NAMALWA (cell line): ENCODE results near the gene CDK18.
A peak's percentile ranks its signal among the peaks of the same experiment; 100 is the strongest.

Experiments
- DNase-seq: peaks from one replicate; pipeline ENCODE4 v3.0.0-alpha.2; 2015; ENCODE audit warnings: low spot score

The CDK18 gene

GRCh38 chr1:205523891-205524793 is 19.7 kb downstream of the CDK18 start:
- peak; percentile 79 for DNase-seq

DNA sequence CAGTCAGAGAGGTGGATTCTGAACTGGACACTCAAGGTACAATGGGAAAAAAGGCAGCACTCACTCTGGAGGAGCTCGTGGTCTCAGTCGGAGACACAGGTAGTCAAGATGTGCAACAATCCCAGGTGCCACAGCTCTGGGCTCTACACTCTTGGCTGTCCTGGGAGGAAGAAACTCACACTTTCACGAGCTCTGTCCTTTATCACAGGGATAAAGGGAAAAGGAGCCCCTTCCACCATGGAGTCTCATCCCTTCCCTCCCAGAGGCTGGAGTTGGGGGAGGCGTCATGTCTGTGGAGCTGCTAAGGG is 20.3 kb downstream of the CDK18 start:
- DNase-seq = no peak

- DNase-seq = no peak
These were observed 21.2 kb downstream of the CDK18 start for GRCh38 chr1:205525495-205526285.

DNA sequence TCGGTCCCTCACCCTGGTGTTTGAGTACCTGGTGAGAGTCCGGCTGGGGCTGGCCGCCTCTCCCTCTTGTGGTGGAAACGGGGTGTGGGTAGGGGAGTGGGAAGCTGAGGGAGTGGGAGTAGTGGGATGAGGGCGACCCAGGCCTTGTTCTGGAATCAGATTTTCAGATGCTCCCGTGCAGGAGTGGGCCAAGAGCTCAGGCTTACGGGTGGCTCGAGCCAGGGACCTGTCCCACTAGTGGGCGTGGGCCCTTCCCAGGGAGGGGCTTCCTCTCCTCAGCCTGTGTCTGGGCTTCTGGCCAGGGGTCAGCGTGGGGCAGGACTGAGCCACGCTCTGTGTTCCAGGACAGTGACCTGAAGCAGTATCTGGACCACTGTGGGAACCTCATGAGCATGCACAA is 22.0 kb downstream of the CDK18 start:
- no peak for DNase-seq

DNA sequence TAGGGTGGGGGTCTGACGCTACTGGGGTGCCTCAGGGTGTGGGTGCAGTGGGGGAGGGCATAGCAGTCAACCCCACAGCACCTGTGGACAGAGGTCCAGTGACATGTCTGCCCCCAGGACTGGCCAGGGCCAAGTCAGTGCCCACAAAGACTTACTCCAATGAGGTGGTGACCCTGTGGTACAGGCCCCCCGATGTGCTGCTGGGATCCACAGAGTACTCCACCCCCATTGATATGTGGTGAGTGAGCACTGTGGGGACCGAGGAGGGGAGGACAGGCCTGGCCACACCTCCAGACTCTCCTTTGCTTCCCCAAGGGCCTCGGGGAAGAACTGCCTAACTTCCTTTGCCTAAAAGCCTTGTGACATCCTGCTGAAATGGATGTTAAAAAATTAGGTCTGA is 23.5 kb downstream of the CDK18 start:
- no peak for DNase-seq

DNA sequence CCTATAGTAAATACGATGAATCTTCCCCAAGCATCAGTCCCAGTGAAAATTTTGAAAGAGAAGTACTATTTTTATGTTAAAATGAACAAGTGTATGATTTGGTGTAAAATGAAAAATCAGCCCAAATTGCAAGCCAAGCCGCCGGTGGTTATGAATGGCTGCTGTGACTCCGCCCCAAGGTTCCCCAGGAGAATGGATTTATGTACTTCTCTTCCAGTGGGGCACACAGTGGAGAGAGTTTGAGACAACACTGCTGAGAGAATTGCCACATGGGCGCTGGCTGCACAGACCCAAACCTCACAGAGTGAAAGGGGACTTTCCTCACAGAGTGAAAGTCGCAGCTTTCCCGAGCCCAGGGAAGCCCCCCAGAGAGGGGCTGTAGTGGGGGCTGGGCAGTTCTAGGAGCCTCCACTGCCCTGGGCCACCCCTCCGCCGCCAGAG is 24.0 kb downstream of the CDK18 start:
- no peak for DNase-seq

GRCh38 chr1:205528887-205529825 is 24.7 kb downstream of the CDK18 start:
- peak; percentile 75 for DNase-seq

- DNase-seq = no peak
These were observed 25.6 kb downstream of the CDK18 start for GRCh38 chr1:205530116-205530515.

- no peak for DNase-seq
These were observed 26.9 kb downstream of the CDK18 start for GRCh38 chr1:205531191-205532025.

DNA sequence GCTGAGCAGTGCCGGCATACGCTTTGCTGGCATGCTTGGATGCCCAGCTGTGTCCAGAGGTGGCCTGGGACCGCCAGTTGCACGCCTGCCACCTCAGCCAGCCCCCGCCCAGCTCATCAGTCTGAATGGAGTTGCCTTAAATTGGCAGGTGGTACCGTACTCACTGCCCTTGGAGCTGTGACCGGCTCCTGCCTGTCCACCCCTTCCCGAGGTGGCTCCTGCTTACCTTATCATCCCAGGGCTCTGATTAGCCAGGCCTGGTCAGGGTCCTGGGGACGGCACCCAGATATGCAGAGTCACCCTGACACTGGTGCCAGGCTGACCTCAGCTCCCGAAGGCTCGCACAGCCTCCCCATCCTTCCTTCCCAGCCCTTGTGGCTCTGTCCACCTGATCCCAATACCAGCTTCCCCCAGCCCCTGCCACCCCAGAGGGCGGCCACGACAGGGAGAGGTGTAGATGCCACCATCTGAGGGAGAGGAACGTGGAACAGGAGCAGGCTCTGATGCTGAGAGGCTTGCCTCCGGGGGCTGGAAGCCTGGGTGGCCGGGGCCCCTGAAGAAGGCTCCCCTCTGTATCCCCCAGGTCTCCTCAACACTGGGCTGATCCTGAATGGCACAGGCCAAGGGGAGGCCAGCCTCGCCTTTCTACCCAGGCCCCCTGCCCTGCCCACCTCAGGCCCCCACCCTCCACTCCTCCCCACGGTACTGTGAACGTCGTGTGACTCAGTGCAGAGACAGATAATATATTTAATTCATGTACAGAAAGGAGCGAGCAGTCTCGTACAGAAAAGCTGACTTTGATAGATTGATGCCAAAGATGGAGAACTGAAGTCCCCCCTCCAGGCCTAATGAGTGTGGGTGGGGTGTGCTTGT is 27.8 kb downstream of the CDK18 start:
- DNase-seq = no peak

GRCh38 chr1:205532996-205533735 is 28.7 kb downstream of the CDK18 start:
- no peak for DNase-seq

DNA sequence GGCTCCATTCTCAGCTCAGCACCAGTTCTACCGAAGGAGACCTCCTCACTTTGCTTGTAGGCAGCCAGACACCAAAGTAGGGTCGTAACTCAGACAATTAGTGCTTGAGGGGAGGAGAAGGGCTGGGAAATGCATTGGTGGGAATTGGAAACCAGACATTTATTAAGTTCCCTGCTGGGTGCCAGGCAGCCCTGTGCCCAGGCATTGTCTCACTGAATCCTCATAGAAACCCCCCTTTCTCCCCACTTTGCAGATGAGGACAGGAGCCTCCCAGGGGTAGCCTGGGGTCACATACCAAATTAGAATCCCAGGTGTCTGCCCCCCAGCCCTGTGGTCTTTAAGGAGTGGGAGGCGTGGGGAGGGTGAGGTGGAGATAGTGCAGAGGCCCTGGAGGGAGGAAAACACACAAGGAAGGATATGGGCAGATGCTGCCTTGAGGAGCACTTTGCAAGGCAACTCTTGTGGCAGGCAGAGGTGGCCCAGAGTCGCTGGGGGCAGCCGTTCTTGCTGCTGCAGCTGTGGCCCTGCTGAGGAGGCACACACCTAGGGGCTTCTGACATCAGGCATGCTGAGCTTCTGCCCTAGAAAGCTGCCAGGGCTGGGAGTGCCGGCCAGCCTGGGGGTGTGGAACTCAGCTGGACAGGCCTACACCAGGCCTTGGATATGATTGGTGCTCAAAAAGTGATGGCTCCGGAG is 29.4 kb downstream of the CDK18 start:
- no peak for DNase-seq

- no peak for DNase-seq
These were observed 30.0 kb downstream of the CDK18 start for GRCh38 chr1:205534444-205534985.

- no peak for DNase-seq
These were observed 30.6 kb downstream of the CDK18 start for GRCh38 chr1:205535096-205535495.

- no peak for DNase-seq
These were observed 31.6 kb downstream of the CDK18 start for GRCh38 chr1:205535866-205536758.

DNA sequence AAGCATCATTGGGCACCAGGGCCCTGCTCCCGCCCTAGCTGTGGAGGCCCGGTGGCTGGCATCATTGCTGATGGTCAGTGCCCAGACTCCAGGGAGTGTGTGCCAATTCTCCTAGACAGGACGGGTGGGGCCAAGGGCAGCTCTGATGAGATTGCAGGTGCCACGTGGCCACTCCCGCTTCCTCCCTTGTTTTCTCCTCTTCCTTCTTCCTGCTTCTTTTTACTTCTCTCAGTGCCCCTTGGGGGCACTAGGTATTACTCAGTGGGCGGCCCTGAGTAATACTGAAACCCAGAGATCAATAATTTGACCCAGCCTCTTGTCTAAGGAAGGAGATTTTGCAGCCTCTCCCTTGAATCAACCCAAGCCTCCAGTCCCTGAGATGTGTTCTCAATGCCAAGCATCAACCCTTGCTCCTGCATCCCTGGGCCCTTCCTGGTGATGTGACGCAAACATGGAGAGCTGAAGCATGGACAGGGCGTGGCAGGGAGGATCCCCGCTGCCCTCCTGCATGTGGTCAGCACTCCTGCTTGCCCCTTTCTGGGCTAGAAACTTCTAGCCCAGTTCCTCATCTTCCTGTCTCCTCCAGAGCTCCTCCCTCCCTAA is 32.4 kb downstream of the CDK18 start:
- no peak for DNase-seq

DNA sequence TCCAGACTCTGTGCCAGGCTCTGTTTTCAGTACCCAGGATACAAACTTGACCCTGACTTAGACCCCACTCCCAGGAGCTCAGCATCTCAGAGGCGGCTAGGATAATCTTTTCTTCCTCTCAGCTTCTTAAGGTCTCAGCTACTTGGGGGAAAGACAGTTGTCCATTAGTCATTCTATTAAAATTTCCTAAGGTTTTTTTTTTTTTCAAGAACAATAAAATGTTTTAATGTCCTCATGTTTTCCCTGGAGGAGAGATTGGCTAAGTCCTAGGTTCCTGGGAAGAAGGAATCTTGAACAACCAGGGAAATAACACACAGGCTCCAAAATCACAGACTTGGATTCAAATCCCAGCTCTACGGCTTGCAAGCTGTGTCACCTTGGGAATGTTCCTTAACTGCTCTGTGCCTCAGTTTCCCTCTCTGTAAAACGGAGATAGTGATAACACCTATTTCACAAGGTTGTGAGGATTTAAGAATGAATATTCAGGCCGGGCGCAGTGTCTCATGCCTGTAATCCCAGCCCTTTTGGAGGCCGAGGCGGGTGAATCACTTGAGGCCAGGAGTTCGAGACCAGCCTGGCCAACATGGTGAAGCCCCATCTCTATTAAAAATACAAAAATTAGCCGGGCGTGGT is 33.0 kb downstream of the CDK18 start:
- no peak for DNase-seq
